NCI-H1105 treated with DMSO at 0.1 percent for 48 hours (cell line): ENCODE measurements around the gene TFF3.
A peak's percentile ranks its signal among the peaks of the same experiment; 100 is the strongest.

Experiments used
- DNase-seq: peaks from one replicate; lab custom pipeline; 2025; lab: John Stamatoyannopoulos, UW

The TFF3 gene

GRCh38 chr21:42346866-42347600, 31.8 kb upstream of the TFF3 start:
- DNase-seq: no peak

GRCh38 chr21:42346441-42346840, 31.2 kb upstream of the TFF3 start:
- DNase-seq: no peak

DNA sequence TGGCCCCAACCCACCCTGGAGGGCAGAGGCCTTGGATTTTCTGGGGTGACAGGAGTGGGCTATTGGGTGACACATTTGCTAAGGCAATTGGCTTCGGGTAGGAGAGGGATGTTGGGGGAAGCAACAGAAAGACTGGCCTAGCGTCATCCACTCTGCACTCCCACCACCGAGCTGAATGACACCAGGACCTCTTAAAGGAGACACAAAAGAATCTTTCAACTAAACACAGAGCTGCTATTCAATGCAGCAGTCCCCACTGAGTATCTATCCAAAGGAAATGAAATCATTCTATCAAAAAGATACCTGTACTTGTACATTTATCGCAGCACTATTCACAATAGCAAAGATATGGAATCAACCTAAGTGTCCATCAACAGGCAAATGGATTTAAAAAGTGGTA, 29.4 kb upstream of the TFF3 start:
- DNase-seq: no peak

GRCh38 chr21:42343963-42344510, 28.8 kb upstream of the TFF3 start:
- no peak for DNase-seq

GRCh38 chr21:42343556-42343955, 28.3 kb upstream of the TFF3 start:
- DNase-seq: no peak

- DNase-seq: no peak
Observed at GRCh38 chr21:42343101-42343500, 27.9 kb upstream of the TFF3 start.

- no peak for DNase-seq
Observed at GRCh38 chr21:42341776-42342542, 26.8 kb upstream of the TFF3 start.

DNA sequence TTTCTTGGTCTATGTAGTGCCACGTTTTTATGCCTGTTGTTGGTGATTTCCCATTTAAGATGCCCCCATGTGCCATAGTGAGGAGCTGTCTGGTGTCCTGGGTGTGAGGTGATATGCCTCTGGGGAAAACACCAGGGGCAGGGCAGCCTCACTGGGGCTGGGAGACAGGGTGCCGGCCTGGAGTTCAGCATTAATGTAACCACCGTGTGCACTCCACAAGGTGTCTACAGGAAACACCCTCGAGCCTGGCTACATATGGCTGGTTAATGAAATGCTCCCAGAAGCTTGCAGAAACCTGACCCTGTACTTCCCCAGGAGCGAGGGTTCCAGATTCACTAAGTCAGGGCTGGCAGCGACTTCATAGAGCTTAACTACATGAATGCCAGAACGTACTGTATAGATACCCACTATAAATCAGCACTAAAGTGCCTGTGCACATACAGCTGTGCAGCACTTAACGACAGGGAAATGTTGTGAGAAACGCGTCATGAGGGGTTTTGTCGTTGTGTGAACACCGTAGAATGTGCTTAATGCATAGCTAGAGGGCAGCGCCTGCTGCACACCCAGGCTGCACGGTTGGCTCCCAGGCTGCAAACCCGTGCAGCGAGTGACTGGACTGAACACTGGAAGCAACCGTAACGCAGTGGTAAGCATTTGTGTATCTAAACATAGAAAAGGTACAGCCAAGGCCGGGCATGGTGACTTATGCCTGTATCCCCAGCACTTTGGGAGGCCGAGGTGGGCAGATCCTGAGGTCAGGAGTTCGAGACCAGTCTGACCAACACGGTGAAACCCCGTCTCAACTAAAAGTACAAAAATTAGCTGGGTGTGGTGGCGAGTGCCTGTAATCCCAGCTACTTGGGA, 25.2 kb upstream of the TFF3 start:
- no peak for DNase-seq

- no peak for DNase-seq
Observed at GRCh38 chr21:42338729-42339715, 23.8 kb upstream of the TFF3 start.

GRCh38 chr21:42337830-42338728, 22.9 kb upstream of the TFF3 start:
- DNase-seq: peak; percentile 32

DNA sequence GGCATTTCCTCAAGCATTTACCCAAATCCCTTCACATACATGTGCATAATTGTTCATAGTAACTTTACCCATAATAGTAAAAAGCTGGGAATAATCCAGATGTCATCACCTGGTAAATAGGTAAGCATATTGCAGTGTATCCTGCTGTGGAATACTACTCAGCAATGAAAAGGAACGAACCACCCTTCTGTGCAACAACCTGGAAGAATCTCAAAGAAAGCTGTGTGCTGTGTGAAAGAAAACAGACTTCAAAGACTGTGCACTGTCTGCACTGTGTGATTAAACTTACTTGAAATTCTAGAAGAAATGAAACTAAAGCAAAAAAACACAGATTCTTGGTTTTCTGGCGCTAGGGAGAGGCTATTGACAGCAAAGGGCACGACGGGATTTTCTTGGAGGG, 22.1 kb upstream of the TFF3 start:
- DNase-seq: no peak

DNA sequence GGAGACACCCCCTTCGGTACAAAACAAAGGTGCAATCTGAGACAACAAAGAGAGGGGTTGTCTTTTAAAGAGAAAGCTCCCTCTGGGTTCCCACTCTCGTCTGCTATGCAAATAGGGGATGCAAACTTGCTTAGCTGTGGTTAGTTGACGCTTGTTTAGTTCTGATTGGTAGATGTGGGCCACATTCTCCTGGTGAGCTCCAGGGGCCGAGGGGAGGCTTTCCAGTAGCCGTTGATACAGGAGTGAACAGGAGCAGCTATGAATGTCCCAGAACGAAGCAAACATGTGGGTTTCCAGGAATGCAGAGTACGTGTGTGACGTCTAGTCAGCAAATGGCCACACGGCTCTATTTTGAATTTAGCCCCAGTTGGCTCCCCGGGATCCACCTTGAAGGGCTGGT, 20.8 kb upstream of the TFF3 start:
- no peak for DNase-seq

DNA sequence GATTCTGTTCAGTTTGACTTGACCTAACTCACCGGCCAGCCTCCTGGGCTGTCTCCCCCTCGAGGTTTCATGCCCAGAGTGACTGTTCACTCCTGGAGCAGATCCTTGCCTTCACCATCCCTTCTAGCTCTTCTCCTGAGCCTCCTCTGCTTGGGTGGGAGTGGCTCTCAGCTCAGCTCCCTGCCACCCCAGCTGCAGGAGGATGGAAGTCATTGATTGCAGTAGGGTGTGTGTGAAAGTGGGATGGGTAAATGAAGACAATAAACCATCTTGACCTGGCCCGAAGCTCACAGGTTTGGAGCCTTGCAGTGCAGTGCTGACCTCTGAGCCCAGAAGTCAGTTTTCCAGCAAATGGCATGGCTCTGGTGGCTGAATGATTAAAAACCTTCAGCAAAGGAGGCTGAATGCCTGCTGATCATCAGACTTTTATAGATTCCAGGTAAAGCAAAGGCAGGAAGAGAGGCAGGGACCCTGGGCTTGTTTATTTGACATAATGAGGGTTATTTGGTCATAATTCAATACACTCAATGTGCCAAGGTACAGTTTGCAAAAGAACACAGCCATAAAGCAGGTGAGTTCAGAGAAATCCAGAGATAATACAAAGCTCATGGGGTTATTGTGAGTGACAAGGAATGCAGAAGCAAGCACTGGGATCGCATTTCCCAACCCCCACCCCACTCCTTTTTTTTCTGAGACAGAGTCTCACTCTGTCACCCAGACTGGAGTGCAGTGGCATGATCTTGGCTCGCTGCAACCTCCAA, 17.5 kb upstream of the TFF3 start:
- DNase-seq: no peak

DNA sequence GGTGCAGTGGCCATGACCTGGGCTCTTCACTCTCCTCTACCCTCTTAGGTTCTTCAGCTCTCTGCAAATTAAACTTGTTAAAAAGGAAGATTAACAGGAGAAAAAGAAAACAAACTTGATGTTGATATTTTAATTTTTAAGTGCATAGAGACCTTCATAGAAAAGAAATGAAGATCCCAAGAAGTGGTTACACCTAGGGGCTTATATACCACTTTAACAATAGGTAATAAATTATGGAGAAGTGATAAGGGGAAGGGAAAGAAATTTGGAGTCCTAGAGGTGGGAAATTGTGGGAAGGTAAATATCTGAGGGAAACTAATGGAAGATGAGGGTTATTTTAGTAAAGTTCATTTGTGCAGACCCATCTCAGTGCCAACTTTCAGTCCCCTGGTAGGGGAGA, 16.5 kb upstream of the TFF3 start:
- DNase-seq: no peak

DNA sequence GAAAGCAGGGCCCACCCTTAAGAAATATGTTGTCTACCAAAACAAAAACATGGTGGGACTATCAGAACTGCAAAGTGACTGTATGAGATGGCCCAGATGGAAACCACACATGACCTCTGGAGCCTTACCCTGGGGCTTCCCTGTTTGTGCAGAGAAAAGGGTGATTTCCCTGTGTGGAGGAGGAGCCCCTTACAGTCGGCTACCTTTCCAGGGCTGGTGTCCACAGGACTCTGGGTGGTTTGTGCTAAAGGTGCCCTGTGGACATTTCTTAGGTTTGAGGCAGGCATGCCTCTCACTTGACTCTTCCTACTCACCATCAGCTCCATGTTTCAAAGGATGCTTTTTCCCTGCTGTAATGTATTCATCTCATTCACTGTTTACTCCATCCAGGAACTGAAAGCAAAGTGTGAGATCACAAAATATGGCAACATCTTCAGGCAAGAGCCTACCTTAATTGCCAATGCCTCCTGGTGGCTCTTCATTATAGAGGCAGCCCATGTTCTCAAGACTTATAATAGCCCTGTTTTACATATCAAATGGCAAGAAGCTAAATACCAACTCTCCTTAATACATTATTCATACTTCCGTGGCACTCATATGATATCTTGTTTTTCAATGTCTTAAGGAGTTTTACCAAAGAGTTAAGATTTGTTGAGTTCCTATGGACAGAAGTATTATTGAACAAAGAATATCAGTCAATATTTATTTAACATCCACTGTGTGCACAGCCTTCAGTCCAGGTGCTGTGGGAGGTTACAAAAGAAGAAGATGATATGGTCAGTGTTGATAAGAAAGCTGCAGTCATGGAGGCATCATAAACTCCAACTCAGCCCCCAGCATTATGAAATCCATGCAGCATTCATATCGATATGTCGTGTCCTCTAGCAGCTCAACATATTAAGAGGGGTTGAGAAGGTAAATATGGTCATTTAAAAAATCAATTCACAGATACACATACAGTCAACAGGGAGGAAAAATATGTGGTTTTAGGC, 15.5 kb upstream of the TFF3 start:
- no peak for DNase-seq

DNA sequence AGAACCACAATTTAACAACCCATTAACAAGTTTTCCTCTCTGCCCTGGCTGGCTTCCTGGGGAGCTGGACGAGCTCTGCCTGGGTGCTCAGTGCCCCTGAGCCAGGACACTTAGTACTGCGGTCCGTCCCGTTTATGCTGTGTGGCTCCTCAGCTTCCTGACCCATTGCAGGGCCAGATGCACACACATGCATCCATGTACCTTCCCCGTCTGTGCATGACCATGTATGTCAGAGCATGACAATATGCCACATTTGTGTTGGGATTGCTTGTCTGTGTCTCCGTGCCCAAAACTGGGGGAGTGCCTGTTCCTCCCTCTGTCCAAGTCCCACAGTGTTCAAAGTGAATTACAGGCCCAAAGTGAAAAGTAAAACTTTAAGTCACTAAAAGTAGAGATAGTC, 9.7 kb upstream of the TFF3 start:
- no peak for DNase-seq

DNA sequence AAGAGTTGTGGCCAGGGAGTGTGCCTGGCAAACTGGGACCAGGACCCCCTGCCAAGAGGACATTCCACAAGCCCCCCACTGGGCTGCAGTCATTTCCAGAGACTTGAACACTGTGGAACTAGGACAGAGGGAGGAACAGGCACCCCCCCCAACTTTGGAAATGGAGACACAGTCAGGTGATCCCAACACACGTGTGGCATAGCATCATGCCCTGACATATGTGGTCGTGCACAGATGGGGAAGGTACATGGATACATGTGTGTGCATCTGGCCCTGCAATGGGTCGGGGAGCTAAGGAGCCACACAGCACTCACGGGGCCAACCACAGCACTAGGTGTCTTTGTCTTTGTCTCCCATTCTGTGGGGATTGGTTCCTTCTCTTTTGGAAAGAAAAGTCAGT, 6.6 kb upstream of the TFF3 start:
- no peak for DNase-seq

DNA sequence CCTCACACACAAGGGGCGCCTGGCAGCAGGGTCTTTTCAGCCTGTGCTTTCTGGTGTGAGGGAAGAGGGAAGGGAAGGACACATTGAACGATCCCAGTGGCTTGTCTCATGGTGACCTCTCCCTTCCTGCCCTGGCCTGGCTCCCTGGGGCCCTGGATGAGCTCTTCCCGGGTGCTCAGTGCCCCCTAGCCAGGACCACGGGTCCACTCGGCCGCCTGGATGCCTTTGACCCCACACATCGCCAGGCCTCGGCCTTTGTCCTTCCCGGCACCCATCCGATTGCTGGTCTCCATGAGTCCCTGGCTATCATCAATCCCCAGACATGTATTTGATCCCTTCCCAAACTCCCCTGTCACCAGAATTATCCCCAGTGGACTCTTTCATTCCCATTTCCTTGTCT, 6.0 kb upstream of the TFF3 start:
- DNase-seq: no peak
